H1 (cell line): ENCODE data around the gene NR2F2. TPM values are rescaled to one million over a fixed set of nuclear protein-coding genes. Genes with fewer than 3 reads are reported as not detected.

Experiments used
- CTCF ChIA-PET: fragments of 300-600 bp; sonication (Branson Sonifier 250); formaldehyde crosslinking; loops from one replicate; lab custom pipeline; 2021; ENCODE audit not compliant: partially characterized antibody; lab: Charles Lee
- POLR2A ChIA-PET: fragments of 300-600 bp; sonication (Branson Sonifier 250); formaldehyde crosslinking; loops from one replicate; lab custom pipeline; 2021; ENCODE audit warnings: inconsistent platforms; ENCODE audit not compliant: partially characterized antibody; lab: Charles Lee
- DNase-seq, 2 experiments: peaks; one replicate each; pipeline versions ENCODE4 v3.0.0 to v3.0.0-alpha.2; 2010 to 2022; ENCODE audit warnings: low spot score in 2 of 2, low read depth in 1 of 2, mixed read lengths in 1 of 2
- FAIRE-seq: peaks from 2 replicates; lab custom pipeline; 2011; peaks lifted over from hg19 to GRCh38; lab: Jason Lieb, UNC
- H2AFZ ChIP-seq: 2 replicates; pipeline ENCODE4 v1.8.1; 2012; ENCODE audit warnings: low read length, inconsistent platforms
- H2AK5ac ChIP-seq: 2 replicates; pipeline ENCODE4 v1.6.1; 2013; ENCODE audit warnings: low read depth, low read length
- H2BK120ac ChIP-seq: replicated peaks from 2 replicates; pipeline ENCODE3; 2013; ENCODE audit warnings: low read depth, low read length, inconsistent platforms
- H2BK12ac ChIP-seq: 2 replicates; pipeline ENCODE4 v1.6.1; 2013; ENCODE audit warnings: low read depth, low read length
- H2BK15ac ChIP-seq: 2 replicates; pipeline ENCODE4 v1.6.1; 2013; ENCODE audit warnings: low read length
- H2BK20ac ChIP-seq: 2 replicates; pipeline ENCODE4 v1.6.1; 2013; ENCODE audit warnings: low read length
- H2BK5ac ChIP-seq: 2 replicates; pipeline ENCODE4 v1.6.1; 2013; ENCODE audit warnings: low read depth, low read length
- H3K14ac ChIP-seq: 2 replicates; pipeline ENCODE4 v1.6.1; 2013; ENCODE audit warnings: inconsistent platforms; ENCODE audit not compliant: insufficient read length
- H3K18ac ChIP-seq: 2 replicates; pipeline ENCODE4 v1.6.1; 2013; ENCODE audit warnings: low read length; ENCODE audit errors: extremely low read depth
- H3K23ac ChIP-seq: 2 replicates; pipeline ENCODE4 v1.6.1; 2013; ENCODE audit warnings: inconsistent platforms; ENCODE audit not compliant: insufficient read length
- H3K23me2 ChIP-seq: 2 replicates; pipeline ENCODE4 v1.6.1; 2013; ENCODE audit warnings: low read depth, low read length
- H3K27ac ChIP-seq: 2 replicates; pipeline ENCODE4 v1.6.1; 2011; ENCODE audit warnings: low read depth, low read length, inconsistent platforms
- H3K27me3 ChIP-seq, 4 experiments: replicated peaks in 1 of 4; 1 replicate in 1 of 4; 2 replicates in 3 of 4; pipeline versions ENCODE4 v1.6.1 to v1.8.1; 2011 to 2013; ENCODE audit warnings: low read length in 3 of 4, mild to moderate bottlenecking in 3 of 4, inconsistent platforms in 2 of 4, mixed read lengths in 2 of 4, moderate library complexity in 1 of 4; ENCODE audit not compliant: control insufficient read depth in 3 of 4, insufficient read depth in 3 of 4; ENCODE audit errors: extremely low read depth in 1 of 4
- H3K36me3 ChIP-seq, 4 experiments: 2 replicates each; pipeline versions ENCODE4 v1.6.1 to v1.8.1; 2011 to 2013; ENCODE audit warnings: mild to moderate bottlenecking in 4 of 4, low read length in 3 of 4, moderate library complexity in 2 of 4, control low read depth in 1 of 4, inconsistent platforms in 1 of 4; ENCODE audit not compliant: insufficient read depth in 4 of 4, control insufficient read depth in 2 of 4
- H3K4ac ChIP-seq: replicated peaks from 2 replicates; pipeline ENCODE3; 2013; ENCODE audit warnings: low read length, low read depth, mixed read lengths, inconsistent platforms; ENCODE audit not compliant: insufficient read length
- H3K4me1 ChIP-seq, 4 experiments: replicated peaks in 1 of 4; 1 replicate in 1 of 4; 2 replicates in 3 of 4; pipeline versions ENCODE4 v1.6.1 to v1.8.1; 2011 to 2013; ENCODE audit warnings: low read length in 3 of 4, inconsistent platforms in 2 of 4, mixed read lengths in 1 of 4; ENCODE audit not compliant: insufficient read depth in 4 of 4, control insufficient read depth in 3 of 4
- H3K4me2 ChIP-seq, 2 experiments: 2 replicates each; pipeline versions ENCODE4 v1.6.1 to v1.8.1; 2011 to 2013; ENCODE audit warnings: low read depth in 2 of 2, low read length in 2 of 2, control low read depth in 1 of 2, inconsistent platforms in 1 of 2, mild to moderate bottlenecking in 1 of 2; ENCODE audit not compliant: insufficient read depth in 1 of 2
- H3K4me3 ChIP-seq, 4 experiments: fragments of 200-600, 300-600 bp in 1 of 4; sonication (generic), shearing (Covaris generic), sonication (Bioruptor Twin) in 1 of 4; 2 replicates each; pipeline versions ENCODE4 v1.5.1 to v1.8.1; 2011 to 2016; ENCODE audit warnings: low read length in 4 of 4, low read depth in 3 of 4, control low read depth in 2 of 4, inconsistent platforms in 2 of 4, mild to moderate bottlenecking in 2 of 4, mixed read lengths in 1 of 4, moderate library complexity in 1 of 4; ENCODE audit not compliant: insufficient read depth in 2 of 4; ENCODE audit errors: extremely low read depth in 1 of 4
- H3K56ac ChIP-seq: replicated peaks from 2 replicates; pipeline ENCODE3; 2013; ENCODE audit warnings: low read depth, mild to moderate bottlenecking, mixed read lengths, low read length, inconsistent platforms; ENCODE audit not compliant: insufficient read length
- H3K79me1 ChIP-seq: 2 replicates; pipeline ENCODE4 v1.6.1; 2013; ENCODE audit warnings: low read depth, low read length, control low read depth
- H3K79me2 ChIP-seq, 2 experiments: 2 replicates each; pipeline versions ENCODE4 v1.6.1 to v1.8.1; 2012 to 2013; ENCODE audit warnings: low read length in 2 of 2, mild to moderate bottlenecking in 2 of 2, inconsistent platforms in 1 of 2; ENCODE audit not compliant: insufficient read depth in 2 of 2, control insufficient read depth in 1 of 2
- H3K9ac ChIP-seq, 4 experiments: replicated peaks in 1 of 4; 1 replicate in 1 of 4; 2 replicates in 3 of 4; pipeline versions ENCODE4 v1.6.1 to v1.8.1; 2011 to 2013; ENCODE audit warnings: low read depth in 3 of 4, low read length in 3 of 4, control low read depth in 2 of 4, mild to moderate bottlenecking in 2 of 4, moderate library complexity in 2 of 4, inconsistent platforms in 1 of 4; ENCODE audit errors: extremely low read depth in 1 of 4
- H3K9me3 ChIP-seq, 2 experiments: 2 replicates each; pipeline versions ENCODE4 v1.6.1 to v1.8.1; 2012 to 2013; ENCODE audit warnings: mild to moderate bottlenecking in 2 of 2, moderate library complexity in 2 of 2, control low read depth in 1 of 2, inconsistent platforms in 1 of 2, low read depth in 1 of 2, low read length in 1 of 2, mixed read lengths in 1 of 2; ENCODE audit not compliant: insufficient read depth in 2 of 2
- H4K20me1 ChIP-seq, 2 experiments: replicated peaks in 1 of 2; 2 replicates each; pipeline versions ENCODE3 to v1.8.1; 2011 to 2013; ENCODE audit warnings: inconsistent platforms in 2 of 2, low read length in 2 of 2, mild to moderate bottlenecking in 1 of 2; ENCODE audit not compliant: insufficient read depth in 2 of 2, control insufficient read depth in 1 of 2
- H4K5ac ChIP-seq: 2 replicates; pipeline ENCODE4 v1.6.1; 2013; ENCODE audit warnings: low read length, low read depth, mixed read lengths, inconsistent platforms; ENCODE audit not compliant: insufficient read length
- H4K8ac ChIP-seq: 2 replicates; pipeline ENCODE4 v1.8.0; 2013; ENCODE audit warnings: mild to moderate bottlenecking, moderate library complexity, low read length, inconsistent platforms; ENCODE audit not compliant: insufficient read depth; ENCODE audit errors: extremely low read depth
- H4K91ac ChIP-seq: replicated peaks from 2 replicates; pipeline ENCODE3; 2013; ENCODE audit warnings: low read length, mixed read lengths, inconsistent platforms; ENCODE audit not compliant: insufficient read length
- ATF3 ChIP-seq: IDR thresholded peaks from 2 replicates; pipeline ENCODE4 v1.6.1; 2011; ENCODE audit warnings: low read depth, mild to moderate bottlenecking, low read length; ENCODE audit not compliant: insufficient read depth
- CBX8 ChIP-seq: fragments of 300-800, 300-1000 bp; sonication (generic); IDR thresholded peaks from 2 replicates; pipeline ENCODE4 v1.7.1; 2016; ENCODE audit warnings: low read depth, low read length, borderline replicate concordance
- EP300 ChIP-seq, 2 experiments: IDR thresholded peaks; 1 replicate in 1 of 2; 2 replicates in 1 of 2; pipeline ENCODE4 v1.6.1; 2011 to 2012; ENCODE audit warnings: low read depth in 2 of 2, low read length in 2 of 2, mild to moderate bottlenecking in 2 of 2, borderline replicate concordance in 1 of 2, inconsistent platforms in 1 of 2, moderate library complexity in 1 of 2
- KDM1A ChIP-seq: fragments of 200-600, 300-600 bp; sonication (generic); IDR thresholded peaks from 2 replicates; pipeline ENCODE4 v1.7.1; 2016; ENCODE audit warnings: mild to moderate bottlenecking, low read length, borderline replicate concordance
- RFX5 ChIP-seq: IDR thresholded peaks from 2 replicates; pipeline ENCODE4 v1.6.1; 2011; ENCODE audit warnings: low read depth, low read length, improper control_type of control experiment, borderline replicate concordance
- RXRA ChIP-seq: IDR thresholded peaks from 2 replicates; pipeline ENCODE4 v1.6.1; 2011; ENCODE audit warnings: low read depth, mild to moderate bottlenecking, low read length, moderate library complexity; ENCODE audit not compliant: insufficient read depth
- SAP30 ChIP-seq: fragments of 300-600 bp; sonication (generic); IDR thresholded peaks from 2 replicates; pipeline ENCODE4 v1.7.1; 2012; ENCODE audit warnings: low read length, moderate library complexity, mild to moderate bottlenecking, inconsistent platforms; ENCODE audit not compliant: insufficient read depth, insufficient replicate concordance
- SIX5 ChIP-seq: IDR thresholded peaks from 2 replicates; pipeline ENCODE4 v1.6.1; 2011; ENCODE audit warnings: mild to moderate bottlenecking, low read depth, low read length
- SP4 ChIP-seq: IDR thresholded peaks from 2 replicates; pipeline ENCODE4 v1.6.1; 2012; ENCODE audit warnings: low read length, inconsistent platforms
- TCF12 ChIP-seq: IDR thresholded peaks from 2 replicates; pipeline ENCODE4 v1.6.1; 2011; ENCODE audit warnings: low read depth, mild to moderate bottlenecking, low read length
- WGBS, 2 experiments: shearing (Covaris generic) in 1 of 2; methylation state at CpG; one replicate each; pipeline versions ENCODE4 v1.1.6 to v1.1.7; 2013 to 2015; ENCODE audit warnings: low lambda C conversion rate in 2 of 2, mixed read lengths in 2 of 2, inconsistent platforms in 1 of 2, low coverage in 1 of 2, missing lambda C conversion rate in 1 of 2; ENCODE audit not compliant: insufficient replicate concordance in 2 of 2, insufficient coverage in 1 of 2, insufficient read length in 1 of 2; ENCODE audit errors: extremely low coverage in 1 of 2, missing lambda C conversion rate in 1 of 2; 5-methylcytosine and 5-hydroxymethylcytosine counted together
- polyA plus RNA-seq, 7 experiments: library from polyadenylated mRNA; depleted of rRNA in 3 of 7; stranded (reverse) in 5 of 7; unstranded in 2 of 7; fragments of >200 nt in 5 of 7; fragments of 200-250 nt in 2 of 7; gene quantifications; 1 replicate in 5 of 7; 2 replicates in 1 of 7; 4 replicates in 1 of 7; pipeline versions ENCODE4 v1.2.1 to v1.2.3, GENCODE V29; 2011 to 2013; ENCODE audit warnings: missing spikeins in 2 of 7, mixed read lengths in 2 of 7
- total RNA-seq: library from RNA; stranded (reverse); fragmentation: NEBNext Ultra II Directional; extraction: Animal tissue kit (Norgen Biotek cat#: 25700); gene quantifications from 2 replicates; pipeline ENCODE4 v1.2.1, GENCODE V29; 2021

Gene NR2F2
- total and polyA plus RNA-seq, 2 of the 8 experiments (the other 6 are each of a cell fraction or from before 2014, with no cell fraction given), result 0.03 TPM; not detected in 1

GRCh38 chr15:96358001-96358801, 27.7 kb downstream of the NR2F2 start:
- Histone ChIP-seq H3K4me1 (peaks cover 0 to 35% (median 16%) of the 10 kb centered on the region in 4 experiments; a peak in 5 of 7 replicates), H3K23ac (no peak overlapping the region), H3K18ac (no peak overlapping the region), H3K9ac (no peak overlapping the region), H3K9me3 (no peaks in the 10 kb centered on the region), H3K4ac (no peak overlapping the region), H2BK12ac (no peak overlapping the region), H4K91ac (no peak overlapping the region), H2BK5ac (no peak overlapping the region), H3K4me3 (no peak overlapping the region), H3K79me2 (no peaks in the 10 kb centered on the region), H3K79me1 (no peaks in the 10 kb centered on the region), H2AFZ (no peak overlapping the region), H4K5ac (no peak overlapping the region), H2AK5ac (no peak overlapping the region), H4K20me1 (peaks cover 19 to 32% of the 10 kb centered on the region in 2 experiments), H2BK15ac (no peak overlapping the region), H3K14ac (no peak overlapping the region), H3K56ac (no peak overlapping the region), H3K27ac (no peak overlapping the region), H3K4me2 (peak overlapping the region in 1 of 2 experiments; percentile 81; a peak in 1 of 4 replicates), H3K36me3 (no peaks in the 10 kb centered on the region), H3K27me3 (peaks cover 94 to 100% (median 98%) of the 10 kb centered on the region in 4 experiments), H3K23me2 (peaks cover 5% of the 10 kb centered on the region; the same call in 1 of the 2 replicates), H4K8ac (no peak overlapping the region), H2BK120ac (no peak overlapping the region), H2BK20ac (no peak overlapping the region)
- 12% methylated on average over 31 of the region's 31 CpGs; no CpG with 5 or more reads in 1 of the 2 experiments for WGBS, 2 experiments
- ChIA-PET CTCF (interaction anchor here (0.5 to 4.9 kb wide), 19 partner anchors 9 to 1398 kb away, joined by 3 to 58 read pairs (median 4); no protein-coding TSS in a partner anchor), POLR2A (interaction anchor here (1.1 kb wide), 1 partner anchor 57 kb away, joined by 3 read pairs; no protein-coding TSS in a partner anchor)
- no peak for FAIRE-seq
- DNase-seq, result no peak
- TF ChIP-seq EP300 (IDR thresholded peaks at IDR 0.05; ENCODE audit: borderline replicate concordance in 1 of 2, low read depth in 2 of 2, low read length in 2 of 2), result no peak
- no peak for TF ChIP-seq RXRA
- TF ChIP-seq KDM1A, result no peak
- TF ChIP-seq TCF12, result 0 out of 2 replicates have a peak, but pooled peaks have one; percentile 21
- TF ChIP-seq CBX8, result peak; percentile 61; the same call in 1 of the 2 replicates
- TF ChIP-seq SP4, result no peak
- no peak for TF ChIP-seq RFX5
- no peak for TF ChIP-seq SIX5
- no peak for TF ChIP-seq ATF3
- TF ChIP-seq SAP30, result no peak
